K562 (cell line): ENCODE data around the gene FCSK. TPM values are rescaled to one million over a fixed set of nuclear protein-coding genes. Genes with fewer than 3 reads are reported as not detected.

Experiments
- ADNP ChIP-seq: fragments of 200-800 bp; sonication (Bioruptor generic); IDR thresholded peaks from 2 replicates; pipeline ENCODE4 v1.6.1; 2016; ENCODE audit warnings: missing genetic modification characterization, missing compliant biosample characterization
- DDX20 ChIP-seq: fragments of 450-650 bp; IDR thresholded peaks from 2 replicates; pipeline ENCODE4 v1.6.1; 2016; ENCODE audit warnings: missing genetic modification characterization, low read depth, mild to moderate bottlenecking, missing compliant biosample characterization, moderate library complexity
- HIVEP1 ChIP-seq: fragments of 250-450 bp; sonication (Bioruptor Pico); IDR thresholded peaks from 2 replicates; pipeline ENCODE4 v1.4.0; 2020; ENCODE audit warnings: mild to moderate bottlenecking
- NFE2 ChIP-seq: IDR thresholded peaks from 2 replicates; pipeline ENCODE4 v1.6.1; 2014; ENCODE audit warnings: antibody characterized with exemption, low read depth
- RCOR1 ChIP-seq, 2 experiments: IDR thresholded peaks; 2 replicates each; pipeline ENCODE4 v1.6.1; 2012; ENCODE audit warnings: low read depth in 2 of 2, low read length in 2 of 2, borderline replicate concordance in 1 of 2, improper control_type of control experiment in 1 of 2
- SREBF2 ChIP-seq: sonication (generic); formaldehyde crosslinking; IDR thresholded peaks from 2 replicates; pipeline ENCODE4 v1.4.0; 2020; ENCODE audit warnings: mild to moderate bottlenecking, missing genetic modification reagents
- TAF15 ChIP-seq: fragments of 200-400 bp; formaldehyde crosslinking; IDR thresholded peaks from 2 replicates; pipeline ENCODE4 v1.6.1; 2017; ENCODE audit warnings: mild to moderate bottlenecking, low read depth, low read length, moderate library complexity
- ZFP36 ChIP-seq: fragments of 150-350 bp; IDR thresholded peaks from 2 replicates; pipeline ENCODE4 v1.6.1; 2018; ENCODE audit warnings: low read length, low read depth; ENCODE audit not compliant: partially characterized antibody
- ZKSCAN1 ChIP-seq: fragments of 150-350 bp; IDR thresholded peaks from 2 replicates; pipeline ENCODE4 v1.6.1; 2016; ENCODE audit warnings: low read depth, low read length
- ZNF165 ChIP-seq: fragments of 250-450 bp; sonication (Bioruptor Pico); IDR thresholded peaks from 2 replicates; pipeline ENCODE4 v1.4.0; 2020; ENCODE audit warnings: borderline replicate concordance
- ZNF696 ChIP-seq: fragments of 250-450 bp; sonication (Bioruptor Pico); conservative IDR thresholded peaks from 2 replicates; pipeline ENCODE4 v1.4.0; 2020; ENCODE audit warnings: mild to moderate bottlenecking, moderate library complexity
- ZNF785 ChIP-seq: fragments of 250-450 bp; sonication (Bioruptor Pico); IDR thresholded peaks from 2 replicates; pipeline ENCODE4 v1.4.0; 2020; ENCODE audit warnings: mild to moderate bottlenecking
- polyA plus RNA-seq, 8 experiments: library from polyadenylated mRNA; depleted of rRNA in 4 of 8; stranded (reverse) in 5 of 8; unstranded in 3 of 8; fragments of >200 nt; fragmentation: Nextera tagmentation in 2 of 8; fragmentation: Illumina TruSeq in 1 of 8; extraction: Ambion mirVana in 2 of 8; extraction: Trizol in 1 of 8; gene quantifications; 2 replicates each; pipeline versions ENCODE4 v1.2.1 to v1.2.3, GENCODE V29; 2011 to 2014; ENCODE audit warnings: inconsistent platforms in 1 of 8, missing spikeins in 1 of 8
- total RNA-seq, 7 experiments: library from RNA; depleted of rRNA in 6 of 7; stranded (reverse); fragments of >200 nt in 6 of 7; fragmentation: Illumina TruSeq in 2 of 7; extraction: Trizol in 2 of 7; gene quantifications; 2 replicates each; pipeline versions ENCODE4 v1.2.1 to v1.2.3, GENCODE V29; 2011 to 2021; ENCODE audit warnings: low replicate concordance in 1 of 7
- TF ChIP-seq, protein P1 (sequence below): fragments of 450-650 bp; formaldehyde crosslinking; IDR thresholded peaks from 2 replicates; pipeline ENCODE4 v1.4.0; 2022; ENCODE audit warnings: mild to moderate bottlenecking, moderate library complexity
- TF ChIP-seq, protein P2 (sequence below): sonication (generic); formaldehyde crosslinking; IDR thresholded peaks from 2 replicates; pipeline ENCODE4 v1.8.1; 2023; ENCODE audit warnings: mild to moderate bottlenecking, missing genetic modification reagents
- TF ChIP-seq, protein P3 (sequence below): fragments of 250-450 bp; sonication (Bioruptor Pico); IDR thresholded peaks from 2 replicates; pipeline ENCODE4 v1.8.0; 2022; ENCODE audit warnings: inconsistent platforms
- TF ChIP-seq, protein P4 (sequence below): fragments of 450-650 bp; IDR thresholded peaks from 2 replicates; pipeline ENCODE4 v1.6.1; 2018; ENCODE audit warnings: mild to moderate bottlenecking, low read depth; ENCODE audit not compliant: partially characterized antibody
- TF ChIP-seq, protein P5 (sequence below): sonication (generic); formaldehyde crosslinking; IDR thresholded peaks from 2 replicates; pipeline ENCODE4 v1.8.0; 2022; ENCODE audit warnings: mild to moderate bottlenecking, missing genetic modification reagents
- TF ChIP-seq, protein P6 (sequence below): fragments of 250-450 bp; sonication (Bioruptor Pico); IDR thresholded peaks from 2 replicates; pipeline ENCODE4 v1.4.0; 2020; ENCODE audit warnings: borderline replicate concordance

The FCSK gene
- total and polyA plus RNA-seq, 9 of the 15 experiments (the other 6 are each of a cell fraction or from before 2014, with no cell fraction given) = 0.92 to 18.6 (median 8.3) TPM

DNA sequence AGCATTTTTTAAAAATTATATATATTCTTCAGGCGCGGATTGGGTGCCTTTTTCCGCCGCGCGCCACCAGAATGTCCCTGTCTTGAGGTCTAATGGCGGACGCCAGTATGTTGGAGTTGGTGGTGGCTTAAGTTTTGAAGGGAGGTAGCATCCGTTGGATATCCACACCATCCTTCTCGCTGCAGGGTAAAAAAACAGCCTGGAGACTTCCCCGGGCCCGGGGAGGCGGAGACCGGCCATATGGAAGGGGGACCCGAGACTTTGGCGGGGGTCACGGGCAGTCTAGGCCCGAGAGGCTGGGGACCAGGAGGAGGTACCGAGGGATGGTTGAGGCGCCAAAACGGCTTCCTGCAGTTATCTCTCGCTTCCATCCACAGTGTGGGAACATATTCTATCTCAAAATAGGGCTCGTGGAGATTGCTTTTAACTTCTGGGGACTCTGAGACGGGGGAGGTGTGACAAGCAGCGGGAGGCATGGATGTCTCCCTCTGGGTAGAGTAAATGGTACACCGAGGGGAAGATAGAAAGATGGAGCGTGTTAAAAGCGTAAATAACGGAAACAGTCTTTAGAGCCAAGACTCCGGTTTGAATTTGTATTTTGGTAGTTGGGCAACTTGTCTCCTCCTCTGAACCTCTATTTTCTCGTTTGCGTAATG lies 69.5 kb downstream of the FCSK start, which contains the start of gene SF3B3 (continued):
- TF ChIP-seq, protein P1, sequence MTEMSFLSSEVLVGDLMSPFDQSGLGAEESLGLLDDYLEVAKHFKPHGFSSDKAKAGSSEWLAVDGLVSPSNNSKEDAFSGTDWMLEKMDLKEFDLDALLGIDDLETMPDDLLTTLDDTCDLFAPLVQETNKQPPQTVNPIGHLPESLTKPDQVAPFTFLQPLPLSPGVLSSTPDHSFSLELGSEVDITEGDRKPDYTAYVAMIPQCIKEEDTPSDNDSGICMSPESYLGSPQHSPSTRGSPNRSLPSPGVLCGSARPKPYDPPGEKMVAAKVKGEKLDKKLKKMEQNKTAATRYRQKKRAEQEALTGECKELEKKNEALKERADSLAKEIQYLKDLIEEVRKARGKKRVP (CRISPR knock-in tag) = no peak
- TF ChIP-seq, protein P2, sequence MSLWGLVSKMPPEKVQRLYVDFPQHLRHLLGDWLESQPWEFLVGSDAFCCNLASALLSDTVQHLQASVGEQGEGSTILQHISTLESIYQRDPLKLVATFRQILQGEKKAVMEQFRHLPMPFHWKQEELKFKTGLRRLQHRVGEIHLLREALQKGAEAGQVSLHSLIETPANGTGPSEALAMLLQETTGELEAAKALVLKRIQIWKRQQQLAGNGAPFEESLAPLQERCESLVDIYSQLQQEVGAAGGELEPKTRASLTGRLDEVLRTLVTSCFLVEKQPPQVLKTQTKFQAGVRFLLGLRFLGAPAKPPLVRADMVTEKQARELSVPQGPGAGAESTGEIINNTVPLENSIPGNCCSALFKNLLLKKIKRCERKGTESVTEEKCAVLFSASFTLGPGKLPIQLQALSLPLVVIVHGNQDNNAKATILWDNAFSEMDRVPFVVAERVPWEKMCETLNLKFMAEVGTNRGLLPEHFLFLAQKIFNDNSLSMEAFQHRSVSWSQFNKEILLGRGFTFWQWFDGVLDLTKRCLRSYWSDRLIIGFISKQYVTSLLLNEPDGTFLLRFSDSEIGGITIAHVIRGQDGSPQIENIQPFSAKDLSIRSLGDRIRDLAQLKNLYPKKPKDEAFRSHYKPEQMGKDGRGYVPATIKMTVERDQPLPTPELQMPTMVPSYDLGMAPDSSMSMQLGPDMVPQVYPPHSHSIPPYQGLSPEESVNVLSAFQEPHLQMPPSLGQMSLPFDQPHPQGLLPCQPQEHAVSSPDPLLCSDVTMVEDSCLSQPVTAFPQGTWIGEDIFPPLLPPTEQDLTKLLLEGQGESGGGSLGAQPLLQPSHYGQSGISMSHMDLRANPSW (CRISPR knock-in tag) = no peak; the same call in 1 of the 2 replicates
- TF ChIP-seq DDX20 (tag) = no peak
- no peak for TF ChIP-seq ZNF696
- TF ChIP-seq, protein P3, sequence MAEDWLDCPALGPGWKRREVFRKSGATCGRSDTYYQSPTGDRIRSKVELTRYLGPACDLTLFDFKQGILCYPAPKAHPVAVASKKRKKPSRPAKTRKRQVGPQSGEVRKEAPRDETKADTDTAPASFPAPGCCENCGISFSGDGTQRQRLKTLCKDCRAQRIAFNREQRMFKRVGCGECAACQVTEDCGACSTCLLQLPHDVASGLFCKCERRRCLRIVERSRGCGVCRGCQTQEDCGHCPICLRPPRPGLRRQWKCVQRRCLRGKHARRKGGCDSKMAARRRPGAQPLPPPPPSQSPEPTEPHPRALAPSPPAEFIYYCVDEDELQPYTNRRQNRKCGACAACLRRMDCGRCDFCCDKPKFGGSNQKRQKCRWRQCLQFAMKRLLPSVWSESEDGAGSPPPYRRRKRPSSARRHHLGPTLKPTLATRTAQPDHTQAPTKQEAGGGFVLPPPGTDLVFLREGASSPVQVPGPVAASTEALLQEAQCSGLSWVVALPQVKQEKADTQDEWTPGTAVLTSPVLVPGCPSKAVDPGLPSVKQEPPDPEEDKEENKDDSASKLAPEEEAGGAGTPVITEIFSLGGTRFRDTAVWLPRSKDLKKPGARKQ = no peak
- TF ChIP-seq, protein P4, sequence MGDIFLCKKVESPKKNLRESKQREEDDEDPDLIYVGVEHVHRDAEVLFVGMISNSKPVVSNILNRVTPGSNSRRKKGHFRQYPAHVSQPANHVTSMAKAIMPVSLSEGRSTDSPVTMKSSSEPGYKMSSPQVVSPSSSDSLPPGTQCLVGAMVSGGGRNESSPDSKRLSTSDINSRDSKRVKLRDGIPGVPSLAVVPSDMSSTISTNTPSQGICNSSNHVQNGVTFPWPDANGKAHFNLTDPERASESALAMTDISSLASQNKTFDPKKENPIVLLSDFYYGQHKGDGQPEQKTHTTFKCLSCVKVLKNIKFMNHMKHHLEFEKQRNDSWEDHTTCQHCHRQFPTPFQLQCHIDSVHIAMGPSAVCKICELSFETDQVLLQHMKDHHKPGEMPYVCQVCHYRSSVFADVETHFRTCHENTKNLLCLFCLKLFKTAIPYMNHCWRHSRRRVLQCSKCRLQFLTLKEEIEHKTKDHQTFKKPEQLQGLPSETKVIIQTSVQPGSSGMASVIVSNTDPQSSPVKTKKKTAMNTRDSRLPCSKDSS = no peak
- TF ChIP-seq HIVEP1 = no peak
- TF ChIP-seq ZNF785 (CRISPR knock-in tag) = no peak
- TF ChIP-seq, protein P5, sequence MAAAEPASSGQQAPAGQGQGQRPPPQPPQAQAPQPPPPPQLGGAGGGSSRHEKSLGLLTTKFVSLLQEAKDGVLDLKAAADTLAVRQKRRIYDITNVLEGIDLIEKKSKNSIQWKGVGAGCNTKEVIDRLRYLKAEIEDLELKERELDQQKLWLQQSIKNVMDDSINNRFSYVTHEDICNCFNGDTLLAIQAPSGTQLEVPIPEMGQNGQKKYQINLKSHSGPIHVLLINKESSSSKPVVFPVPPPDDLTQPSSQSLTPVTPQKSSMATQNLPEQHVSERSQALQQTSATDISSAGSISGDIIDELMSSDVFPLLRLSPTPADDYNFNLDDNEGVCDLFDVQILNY = no peak
- TF ChIP-seq NFE2 = no peak
- no peak for TF ChIP-seq ZFP36
- TF ChIP-seq ZNF165 (CRISPR knock-in tag) = no peak
- no peak for TF ChIP-seq RCOR1 (IDR thresholded peaks at IDR 0.05; ENCODE audit: borderline replicate concordance in 1 of 2, low read depth in 2 of 2, low read length in 2 of 2)
- no peak for TF ChIP-seq ADNP
- TF ChIP-seq ZKSCAN1 = no peak
- TF ChIP-seq, protein P6, sequence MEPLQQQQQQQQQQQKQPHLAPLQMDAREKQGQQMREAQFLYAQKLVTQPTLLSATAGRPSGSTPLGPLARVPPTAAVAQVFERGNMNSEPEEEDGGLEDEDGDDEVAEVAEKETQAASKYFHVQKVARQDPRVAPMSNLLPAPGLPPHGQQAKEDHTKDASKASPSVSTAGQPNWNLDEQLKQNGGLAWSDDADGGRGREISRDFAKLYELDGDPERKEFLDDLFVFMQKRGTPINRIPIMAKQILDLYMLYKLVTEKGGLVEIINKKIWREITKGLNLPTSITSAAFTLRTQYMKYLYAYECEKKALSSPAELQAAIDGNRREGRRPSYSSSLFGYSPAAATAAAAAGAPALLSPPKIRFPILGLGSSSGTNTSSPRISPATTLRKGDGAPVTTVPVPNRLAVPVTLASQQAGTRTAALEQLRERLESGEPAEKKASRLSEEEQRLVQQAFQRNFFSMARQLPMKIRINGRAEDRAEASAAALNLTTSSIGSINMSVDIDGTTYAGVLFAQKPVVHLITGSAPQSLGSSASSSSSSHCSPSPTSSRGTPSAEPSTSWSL (CRISPR knock-in tag) = no peak
- no peak for TF ChIP-seq TAF15
- TF ChIP-seq SREBF2 (CRISPR knock-in tag) = no peak
